Forelimb muscle (tissue), 1 donor: Measurements from ENCODE around the gene MTHFD2L. TPM values are rescaled to one million over a fixed set of nuclear protein-coding genes. Genes with fewer than 3 reads are reported as not detected.

Source experiments
- DNase-seq: peaks from one replicate; pipeline ENCODE4 v3.0.0-alpha.2; 2013; ENCODE audit warnings: low read depth
- polyA plus RNA-seq: library from polyadenylated mRNA; unstranded; fragments of 120-200 nt; gene quantifications from one replicate; pipeline ENCODE4 v1.2.1, GENCODE V29; 2013; ENCODE audit not compliant: insufficient read length

The MTHFD2L gene
- polyA plus RNA-seq, 1 donor, result 14.3 TPM

- no peak for DNase-seq
Measured at GRCh38 chr4:74304095-74304625, 146.2 kb downstream of the MTHFD2L start.

- DNase-seq, result no peak
Measured at GRCh38 chr4:74305000-74305399, 147.1 kb downstream of the MTHFD2L start.

- no peak for DNase-seq
Measured at GRCh38 chr4:74307170-74307569, 149.3 kb downstream of the MTHFD2L start.

- no peak for DNase-seq
Measured at GRCh38 chr4:74308215-74308614, 150.3 kb downstream of the MTHFD2L start, which contains the start of gene EPGN. TSS of gene EPGN (plus strand) at chr4:74308470. CDS start at chr4:74308534, 64 bp downstream.

- DNase-seq, result no peak
Measured at GRCh38 chr4:74309223-74309622, 151.3 kb downstream of the MTHFD2L start.

GRCh38 chr4:74311696-74312313 is 153.9 kb downstream of the MTHFD2L start:
- no peak for DNase-seq

GRCh38 chr4:74314329-74314728 is 156.4 kb downstream of the MTHFD2L start:
- DNase-seq, result no peak

- DNase-seq, result no peak
Measured at GRCh38 chr4:74314944-74315343, 157.0 kb downstream of the MTHFD2L start.

- DNase-seq, result no peak
Measured at GRCh38 chr4:74315376-74315775, 157.5 kb downstream of the MTHFD2L start.

- no peak for DNase-seq
Measured at GRCh38 chr4:74316397-74316796, 158.5 kb downstream of the MTHFD2L start.

GRCh38 chr4:74317616-74318246 is 159.8 kb downstream of the MTHFD2L start:
- no peak for DNase-seq

- DNase-seq, result no peak
Measured at GRCh38 chr4:74318276-74318675, 160.4 kb downstream of the MTHFD2L start.

GRCh38 chr4:74319470-74319869 is 161.6 kb downstream of the MTHFD2L start:
- DNase-seq, result no peak

- DNase-seq, result no peak
Measured at GRCh38 chr4:74320559-74321118, 162.7 kb downstream of the MTHFD2L start.

GRCh38 chr4:74322301-74322700 is 164.4 kb downstream of the MTHFD2L start:
- no peak for DNase-seq

GRCh38 chr4:74323663-74324062 is 165.7 kb downstream of the MTHFD2L start:
- no peak for DNase-seq

- no peak for DNase-seq
Measured at GRCh38 chr4:74324262-74324661, 166.3 kb downstream of the MTHFD2L start.

- no peak for DNase-seq
Measured at GRCh38 chr4:74325886-74326285, 168.0 kb downstream of the MTHFD2L start.

- no peak for DNase-seq
Measured at GRCh38 chr4:74327762-74328161, 169.8 kb downstream of the MTHFD2L start.

- no peak for DNase-seq
Measured at GRCh38 chr4:74328501-74328900, 170.6 kb downstream of the MTHFD2L start.

GRCh38 chr4:74329307-74329706 is 171.4 kb downstream of the MTHFD2L start:
- DNase-seq, result no peak

- no peak for DNase-seq
Measured at GRCh38 chr4:74330295-74330750, 172.4 kb downstream of the MTHFD2L start.

- DNase-seq, result no peak
Measured at GRCh38 chr4:74331252-74331651, 173.3 kb downstream of the MTHFD2L start.
